GM12878 (cell line): ENCODE measurements around the gene TBXAS1. TPM values are rescaled to one million over a fixed set of nuclear protein-coding genes. Genes with fewer than 3 reads are reported as not detected.

Source experiments
- ATAC-seq: fragments of 200-7000 bp; cut with Tn5 transposase; 3 replicates; pipeline ENCODE4 v1.9.1; 2020; ENCODE audit warnings: mild to moderate bottlenecking, moderate library complexity
- BruUV-seq: library from RNA; stranded (reverse); fragments of 400-500 nt; replicated peaks from 2 replicates; lab custom pipeline; 2021; lab: Mats Ljungman, UMichigan
- CTCF ChIA-PET: fragments of 300-600 bp; sonication (Branson Sonifier 250); formaldehyde crosslinking; extraction: SDS; loops from one replicate; lab custom pipeline; 2021; ENCODE audit warnings: inconsistent platforms; lab: Yijun Ruan, JAX
- POLR2A ChIA-PET: fragments of 350-600 bp; formaldehyde crosslinking; extraction: SDS; loops from one replicate; lab custom pipeline; 2021; ENCODE audit warnings: inconsistent platforms; lab: Charles Lee
- RAD21 ChIA-PET: fragments of 300-600 bp; sonication (Branson Sonifier 250); formaldehyde crosslinking; loops from one replicate; lab custom pipeline; 2023; ENCODE audit warnings: antibody characterized with exemption; ENCODE audit not compliant: unreplicated experiment; lab: Charles Lee
- SMC1A ChIA-PET: fragments of 300-600 bp; sonication (Branson Sonifier 250); formaldehyde crosslinking; loops from one replicate; lab custom pipeline; 2023; ENCODE audit not compliant: unreplicated experiment, uncharacterized antibody; lab: Charles Lee
- DNase-seq: peaks from one replicate; pipeline ENCODE4 v3.0.0-alpha.2; 2011; ENCODE audit warnings: low read depth, low spot score
- FAIRE-seq: peaks from 3 replicates; lab custom pipeline; 2011; peaks lifted over from hg19 to GRCh38; lab: Jason Lieb, UNC
- H2AFZ ChIP-seq: 2 replicates; pipeline ENCODE4 v1.6.0; 2011; ENCODE audit warnings: low read depth, low read length, control low read depth; ENCODE audit not compliant: control insufficient read depth
- H3K27ac ChIP-seq: 2 replicates; pipeline ENCODE4 v1.5.1; 2011; ENCODE audit warnings: control low read depth; ENCODE audit not compliant: control insufficient read depth, insufficient read depth
- H3K27me3 ChIP-seq, 2 experiments: replicated peaks in 1 of 2; 2 replicates each; pipeline versions ENCODE4 v1.6.0 to v1.6.1; 2011; ENCODE audit warnings: low read length in 1 of 2; ENCODE audit not compliant: control insufficient read depth in 2 of 2, insufficient read depth in 2 of 2
- H3K36me3 ChIP-seq, 2 experiments: 2 replicates each; pipeline ENCODE4 v1.5.1; 2011; ENCODE audit warnings: low read length in 1 of 2; ENCODE audit not compliant: control insufficient read depth in 2 of 2, insufficient read depth in 2 of 2
- H3K4me1 ChIP-seq: 2 replicates; pipeline ENCODE4 v1.6.1; 2011; ENCODE audit warnings: mild to moderate bottlenecking, low read length, moderate library complexity, mixed read lengths; ENCODE audit not compliant: control insufficient read depth, insufficient read depth
- H3K4me2 ChIP-seq: 2 replicates; pipeline ENCODE4 v1.6.0; 2011; ENCODE audit warnings: control low read depth; ENCODE audit not compliant: control insufficient read depth, insufficient read depth
- H3K4me3 ChIP-seq: fragments of 200-600 bp; sonication (generic); 2 replicates; pipeline ENCODE4 v1.5.1; 2016
- H3K79me2 ChIP-seq: 2 replicates; pipeline ENCODE4 v1.6.0; 2011; ENCODE audit warnings: low read length; ENCODE audit not compliant: control insufficient read depth, insufficient read depth
- H3K9ac ChIP-seq: 2 replicates; pipeline ENCODE4 v1.8.0; 2011; ENCODE audit warnings: low read length, control low read depth, mixed read lengths; ENCODE audit not compliant: control insufficient read depth, insufficient read depth
- H3K9me3 ChIP-seq: replicated peaks from 3 replicates; pipeline ENCODE4 v1.5.1; 2011; ENCODE audit warnings: mild to moderate bottlenecking, low read length; ENCODE audit not compliant: control insufficient read depth, insufficient read depth
- H4K20me1 ChIP-seq: 2 replicates; pipeline ENCODE4 v1.6.0; 2011; ENCODE audit not compliant: control insufficient read depth, insufficient read depth
- EGR1 ChIP-seq, 2 experiments: IDR thresholded peaks; 1 replicate in 1 of 2; 2 replicates in 1 of 2; pipeline ENCODE4 v1.6.1; 2011 to 2012; ENCODE audit warnings: low read depth in 2 of 2, low read length in 2 of 2, borderline replicate concordance in 1 of 2, mild to moderate bottlenecking in 1 of 2, moderate library complexity in 1 of 2
- HDAC2 ChIP-seq: fragments of 200-600 bp; sonication (generic); IDR thresholded peaks from 2 replicates; pipeline ENCODE4 v1.6.1; 2017
- LARP7 ChIP-seq: fragments of 450-650 bp; IDR thresholded peaks from 2 replicates; pipeline ENCODE4 v1.6.1; 2017; ENCODE audit warnings: mild to moderate bottlenecking
- NBN ChIP-seq: fragments of 450-650 bp; IDR thresholded peaks from 2 replicates; pipeline ENCODE4 v1.6.1; 2016
- PAX8 ChIP-seq: fragments of 450-650 bp; IDR thresholded peaks from 2 replicates; pipeline ENCODE4 v1.6.1; 2017; ENCODE audit warnings: mild to moderate bottlenecking, moderate library complexity
- POLR2AphosphoS2 ChIP-seq: IDR thresholded peaks from 2 replicates; pipeline ENCODE4 v1.6.1; 2011; ENCODE audit warnings: low read depth, mild to moderate bottlenecking, low read length, improper control_type of control experiment, moderate library complexity
- POU2F2 ChIP-seq: IDR thresholded peaks from 3 replicates; pipeline ENCODE4 v1.6.1; 2011; ENCODE audit warnings: low read depth, mild to moderate bottlenecking, low read length, borderline replicate concordance
- ZNF207 ChIP-seq: fragments of 450-650 bp; IDR thresholded peaks from 2 replicates; pipeline ENCODE4 v1.6.1; 2014; ENCODE audit warnings: antibody characterized with exemption, mild to moderate bottlenecking, borderline replicate concordance
- ZNF217 ChIP-seq: fragments of 450-650 bp; IDR thresholded peaks from 2 replicates; pipeline ENCODE4 v1.6.1; 2017; ENCODE audit warnings: antibody characterized with exemption, mild to moderate bottlenecking
- WGBS: methylation state at CpG from one replicate; pipeline ENCODE4 v1.1.6; 2016; ENCODE audit warnings: low lambda C conversion rate; ENCODE audit not compliant: insufficient replicate concordance, insufficient coverage; ENCODE audit errors: missing lambda C conversion rate; 5-methylcytosine and 5-hydroxymethylcytosine counted together
- in situ Hi-C: fragments of 300-500 bp; cut with MboI; formaldehyde crosslinking; loops from 9 replicates; pipeline ENCODE4 v1.14.3; 2018; ENCODE audit warnings: mixed read lengths
- intact Hi-C: fragments of 100-400 bp; cut with micrococcal nuclease; formaldehyde crosslinking; loops from one replicate; pipeline ENCODE4 v1.14.2; 2022; ENCODE audit not compliant: unreplicated experiment
- polyA plus RNA-seq, 11 experiments: library from polyadenylated mRNA; depleted of rRNA in 4 of 11; unstranded in 6 of 11; stranded (reverse) in 5 of 11; fragments of >200 nt; fragmentation: Nextera tagmentation in 4 of 11; fragmentation: Illumina TruSeq in 1 of 11; extraction: Ambion mirVana in 4 of 11; extraction: Trizol in 1 of 11; gene quantifications; 1 replicate in 1 of 11; 2 replicates in 10 of 11; pipeline versions ENCODE4 v1.2.1 to v1.2.3, GENCODE V29; 2011 to 2016; ENCODE audit warnings: inconsistent platforms in 2 of 11, missing spikeins in 2 of 11, low read depth in 1 of 11
- total RNA-seq, 4 experiments: library from RNA; depleted of rRNA in 3 of 4; stranded (reverse); fragments of >200 nt in 3 of 4; fragmentation: Illumina TruSeq in 1 of 4; extraction: Trizol in 1 of 4; gene quantifications; 2 replicates each; pipeline versions ENCODE4 v1.2.1 to v1.2.3, GENCODE V29; 2013 to 2021
- TF ChIP-seq, protein P1 (sequence below): fragments of 450-650 bp; IDR thresholded peaks from 2 replicates; pipeline ENCODE4 v1.6.1; 2016; ENCODE audit warnings: mild to moderate bottlenecking
- TF ChIP-seq, protein P2 (sequence below): IDR thresholded peaks from 2 replicates; pipeline ENCODE4 v1.6.1; 2011; ENCODE audit warnings: mild to moderate bottlenecking, low read depth, low read length, moderate library complexity; ENCODE audit not compliant: insufficient replicate concordance
- TF ChIP-seq, protein P3 (sequence below): fragments of 450-650 bp; conservative IDR thresholded peaks from 2 replicates; pipeline ENCODE4 v1.6.1; 2017; ENCODE audit warnings: mild to moderate bottlenecking, moderate library complexity
- TF ChIP-seq, protein P4 (sequence below), 3 experiments: IDR thresholded peaks in 2 of 3; conservative IDR thresholded peaks in 1 of 3; 2 replicates each; pipeline ENCODE4 v1.5.1; 2011; ENCODE audit warnings: low read depth in 3 of 3, low read length in 3 of 3, mild to moderate bottlenecking in 3 of 3, control low read depth in 2 of 3, moderate library complexity in 2 of 3, inconsistent platforms in 1 of 3, mixed read lengths in 1 of 3; ENCODE audit not compliant: control insufficient read depth in 2 of 3, insufficient read depth in 1 of 3; ENCODE audit errors: extremely low read depth in 1 of 3
- TF ChIP-seq, protein P5 (sequence below): IDR thresholded peaks from 2 replicates; pipeline ENCODE4 v1.6.1; 2012; ENCODE audit warnings: low read length, inconsistent platforms
- TF ChIP-seq, protein P6 (sequence below): IDR thresholded peaks from 2 replicates; pipeline ENCODE4 v1.6.1; 2012; ENCODE audit warnings: low read depth, low read length, improper control_type of control experiment

Gene TBXAS1
- total and polyA plus RNA-seq, 10 of the 15 experiments (the other 5 are each of a cell fraction or from before 2014, with no cell fraction given): 1.5 to 32.7 (median 16.3) TPM

DNA sequence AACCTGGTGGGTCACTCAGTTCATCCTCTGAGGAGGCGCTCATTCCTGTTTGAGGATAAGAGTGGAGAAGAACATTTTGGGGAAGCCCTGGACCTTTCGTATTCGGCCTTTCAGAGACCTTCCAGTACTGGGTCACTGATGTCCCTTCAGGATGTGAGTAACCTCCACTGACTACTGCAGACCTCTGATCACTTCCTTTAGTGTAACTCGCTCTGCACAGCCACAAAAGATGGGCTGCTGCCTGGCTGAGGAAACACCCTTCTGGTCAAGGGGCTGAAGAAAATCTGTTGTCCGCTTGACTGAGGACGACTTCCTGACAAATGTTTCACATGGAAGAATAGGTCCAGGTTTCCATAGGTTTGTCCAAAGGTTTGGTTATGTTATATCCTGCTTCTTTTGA is 15.9 kb upstream of the TBXAS1 start (continued):
- TF ChIP-seq, protein P1, sequence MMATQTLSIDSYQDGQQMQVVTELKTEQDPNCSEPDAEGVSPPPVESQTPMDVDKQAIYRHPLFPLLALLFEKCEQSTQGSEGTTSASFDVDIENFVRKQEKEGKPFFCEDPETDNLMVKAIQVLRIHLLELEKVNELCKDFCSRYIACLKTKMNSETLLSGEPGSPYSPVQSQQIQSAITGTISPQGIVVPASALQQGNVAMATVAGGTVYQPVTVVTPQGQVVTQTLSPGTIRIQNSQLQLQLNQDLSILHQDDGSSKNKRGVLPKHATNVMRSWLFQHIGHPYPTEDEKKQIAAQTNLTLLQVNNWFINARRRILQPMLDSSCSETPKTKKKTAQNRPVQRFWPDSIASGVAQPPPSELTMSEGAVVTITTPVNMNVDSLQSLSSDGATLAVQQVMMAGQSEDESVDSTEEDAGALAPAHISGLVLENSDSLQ: no peak
- TF ChIP-seq PAX8 (no peak), HDAC2 (no peak)

DNA sequence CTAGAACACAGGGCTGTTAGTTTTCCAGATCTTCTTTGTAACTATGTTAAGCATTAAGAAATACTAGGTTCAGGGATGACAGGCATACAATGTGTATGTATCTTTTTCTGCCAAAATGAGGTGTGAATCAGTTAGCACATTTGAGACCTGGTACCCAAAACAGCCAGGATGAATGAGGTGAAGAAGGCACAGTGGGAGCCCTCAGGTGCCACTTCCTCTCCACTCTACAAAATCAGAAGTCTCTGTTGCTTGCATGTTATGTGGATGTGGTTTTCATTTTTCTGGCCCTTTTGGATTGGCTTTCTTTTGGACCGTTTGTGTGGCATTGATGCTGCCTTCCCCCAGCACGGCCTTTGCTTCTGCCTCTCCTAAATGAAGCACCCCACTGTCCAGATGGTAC is 15.4 kb upstream of the TBXAS1 start:
- in situ Hi-C loops (no loop called here), intact Hi-C loops (no loop called here)
- POLR2A ChIA-PET: no interaction called here
- H3K27me3 ChIP-seq: no peaks in the 10 kb centered on the region; a peak in 2 of 4 replicates
- no peak for ATAC-seq
- SMC1A ChIA-PET: no interaction called here
- 59% methylated on average over 2 of the region's 2 CpGs for WGBS
- no peak for FAIRE-seq
- H3K27ac ChIP-seq: no peak overlapping the region
- no peaks in the 10 kb centered on the region for H3K79me2 ChIP-seq
- no peak overlapping the region for H3K4me2 ChIP-seq
- no peak overlapping the region for H3K9ac ChIP-seq
- CTCF ChIA-PET: no interaction called here
- no peaks in the 10 kb centered on the region for H3K36me3 ChIP-seq
- H3K4me1 ChIP-seq: no peaks in the 10 kb centered on the region
- no peak overlapping the region for H3K4me3 ChIP-seq
- no peak overlapping the region for H2AFZ ChIP-seq
- no peaks in the 10 kb centered on the region for H4K20me1 ChIP-seq
- H3K9me3 ChIP-seq: no peaks in the 10 kb centered on the region; the same call in 1 of the 3 replicates
- no TSS peak for BruUV-seq
- DNase-seq: no peak
- RAD21 ChIA-PET: no interaction called here
- no peak for TF ChIP-seq ZNF217
- TF ChIP-seq, protein P2, sequence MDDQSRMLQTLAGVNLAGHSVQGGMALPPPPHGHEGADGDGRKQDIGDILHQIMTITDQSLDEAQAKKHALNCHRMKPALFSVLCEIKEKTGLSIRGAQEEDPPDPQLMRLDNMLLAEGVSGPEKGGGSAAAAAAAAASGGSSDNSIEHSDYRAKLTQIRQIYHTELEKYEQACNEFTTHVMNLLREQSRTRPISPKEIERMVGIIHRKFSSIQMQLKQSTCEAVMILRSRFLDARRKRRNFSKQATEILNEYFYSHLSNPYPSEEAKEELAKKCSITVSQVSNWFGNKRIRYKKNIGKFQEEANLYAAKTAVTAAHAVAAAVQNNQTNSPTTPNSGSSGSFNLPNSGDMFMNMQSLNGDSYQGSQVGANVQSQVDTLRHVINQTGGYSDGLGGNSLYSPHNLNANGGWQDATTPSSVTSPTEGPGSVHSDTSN: no peak
- TF ChIP-seq, protein P3, sequence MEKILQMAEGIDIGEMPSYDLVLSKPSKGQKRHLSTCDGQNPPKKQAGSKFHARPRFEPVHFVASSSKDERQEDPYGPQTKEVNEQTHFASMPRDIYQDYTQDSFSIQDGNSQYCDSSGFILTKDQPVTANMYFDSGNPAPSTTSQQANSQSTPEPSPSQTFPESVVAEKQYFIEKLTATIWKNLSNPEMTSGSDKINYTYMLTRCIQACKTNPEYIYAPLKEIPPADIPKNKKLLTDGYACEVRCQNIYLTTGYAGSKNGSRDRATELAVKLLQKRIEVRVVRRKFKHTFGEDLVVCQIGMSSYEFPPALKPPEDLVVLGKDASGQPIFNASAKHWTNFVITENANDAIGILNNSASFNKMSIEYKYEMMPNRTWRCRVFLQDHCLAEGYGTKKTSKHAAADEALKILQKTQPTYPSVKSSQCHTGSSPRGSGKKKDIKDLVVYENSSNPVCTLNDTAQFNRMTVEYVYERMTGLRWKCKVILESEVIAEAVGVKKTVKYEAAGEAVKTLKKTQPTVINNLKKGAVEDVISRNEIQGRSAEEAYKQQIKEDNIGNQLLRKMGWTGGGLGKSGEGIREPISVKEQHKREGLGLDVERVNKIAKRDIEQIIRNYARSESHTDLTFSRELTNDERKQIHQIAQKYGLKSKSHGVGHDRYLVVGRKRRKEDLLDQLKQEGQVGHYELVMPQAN: no peak
- TF ChIP-seq, protein P4, sequence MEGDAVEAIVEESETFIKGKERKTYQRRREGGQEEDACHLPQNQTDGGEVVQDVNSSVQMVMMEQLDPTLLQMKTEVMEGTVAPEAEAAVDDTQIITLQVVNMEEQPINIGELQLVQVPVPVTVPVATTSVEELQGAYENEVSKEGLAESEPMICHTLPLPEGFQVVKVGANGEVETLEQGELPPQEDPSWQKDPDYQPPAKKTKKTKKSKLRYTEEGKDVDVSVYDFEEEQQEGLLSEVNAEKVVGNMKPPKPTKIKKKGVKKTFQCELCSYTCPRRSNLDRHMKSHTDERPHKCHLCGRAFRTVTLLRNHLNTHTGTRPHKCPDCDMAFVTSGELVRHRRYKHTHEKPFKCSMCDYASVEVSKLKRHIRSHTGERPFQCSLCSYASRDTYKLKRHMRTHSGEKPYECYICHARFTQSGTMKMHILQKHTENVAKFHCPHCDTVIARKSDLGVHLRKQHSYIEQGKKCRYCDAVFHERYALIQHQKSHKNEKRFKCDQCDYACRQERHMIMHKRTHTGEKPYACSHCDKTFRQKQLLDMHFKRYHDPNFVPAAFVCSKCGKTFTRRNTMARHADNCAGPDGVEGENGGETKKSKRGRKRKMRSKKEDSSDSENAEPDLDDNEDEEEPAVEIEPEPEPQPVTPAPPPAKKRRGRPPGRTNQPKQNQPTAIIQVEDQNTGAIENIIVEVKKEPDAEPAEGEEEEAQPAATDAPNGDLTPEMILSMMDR (IDR thresholded peaks at IDR 0.05 in 2 of 3, conservative IDR thresholded peaks at IDR 0.05 in 1 of 3; ENCODE audit: control insufficient read depth in 2 of 3, extremely low read depth in 1 of 3, insufficient read depth in 1 of 3, low read depth in 3 of 3, low read length in 3 of 3): no peak
- no peak for TF ChIP-seq POU2F2
- TF ChIP-seq LARP7: no peak
- TF ChIP-seq NBN: no peak
- TF ChIP-seq, protein P5, sequence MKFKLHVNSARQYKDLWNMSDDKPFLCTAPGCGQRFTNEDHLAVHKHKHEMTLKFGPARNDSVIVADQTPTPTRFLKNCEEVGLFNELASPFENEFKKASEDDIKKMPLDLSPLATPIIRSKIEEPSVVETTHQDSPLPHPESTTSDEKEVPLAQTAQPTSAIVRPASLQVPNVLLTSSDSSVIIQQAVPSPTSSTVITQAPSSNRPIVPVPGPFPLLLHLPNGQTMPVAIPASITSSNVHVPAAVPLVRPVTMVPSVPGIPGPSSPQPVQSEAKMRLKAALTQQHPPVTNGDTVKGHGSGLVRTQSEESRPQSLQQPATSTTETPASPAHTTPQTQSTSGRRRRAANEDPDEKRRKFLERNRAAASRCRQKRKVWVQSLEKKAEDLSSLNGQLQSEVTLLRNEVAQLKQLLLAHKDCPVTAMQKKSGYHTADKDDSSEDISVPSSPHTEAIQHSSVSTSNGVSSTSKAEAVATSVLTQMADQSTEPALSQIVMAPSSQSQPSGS: no peak
- TF ChIP-seq, protein P6, sequence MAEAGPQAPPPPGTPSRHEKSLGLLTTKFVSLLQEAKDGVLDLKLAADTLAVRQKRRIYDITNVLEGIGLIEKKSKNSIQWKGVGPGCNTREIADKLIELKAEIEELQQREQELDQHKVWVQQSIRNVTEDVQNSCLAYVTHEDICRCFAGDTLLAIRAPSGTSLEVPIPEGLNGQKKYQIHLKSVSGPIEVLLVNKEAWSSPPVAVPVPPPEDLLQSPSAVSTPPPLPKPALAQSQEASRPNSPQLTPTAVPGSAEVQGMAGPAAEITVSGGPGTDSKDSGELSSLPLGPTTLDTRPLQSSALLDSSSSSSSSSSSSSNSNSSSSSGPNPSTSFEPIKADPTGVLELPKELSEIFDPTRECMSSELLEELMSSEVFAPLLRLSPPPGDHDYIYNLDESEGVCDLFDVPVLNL: no peak
- no peak for TF ChIP-seq HDAC2
- no peak for TF ChIP-seq ZNF207
- no peak for TF ChIP-seq POLR2AphosphoS2
- no peak for TF ChIP-seq EGR1 (IDR thresholded peaks at IDR 0.05; ENCODE audit: borderline replicate concordance in 1 of 2, low read depth in 2 of 2, low read length in 2 of 2)
